Measurements from ENCODE around the gene CFAP100. TPM values are rescaled to one million over a fixed set of nuclear protein-coding genes. Genes with fewer than 3 reads are reported as not detected.
A peak's percentile ranks its signal among the peaks of the same experiment; 100 is the strongest.

The CFAP100 gene
- total and polyA plus RNA-seq, 7 experiments from 2014 or later = not detected

DNA sequence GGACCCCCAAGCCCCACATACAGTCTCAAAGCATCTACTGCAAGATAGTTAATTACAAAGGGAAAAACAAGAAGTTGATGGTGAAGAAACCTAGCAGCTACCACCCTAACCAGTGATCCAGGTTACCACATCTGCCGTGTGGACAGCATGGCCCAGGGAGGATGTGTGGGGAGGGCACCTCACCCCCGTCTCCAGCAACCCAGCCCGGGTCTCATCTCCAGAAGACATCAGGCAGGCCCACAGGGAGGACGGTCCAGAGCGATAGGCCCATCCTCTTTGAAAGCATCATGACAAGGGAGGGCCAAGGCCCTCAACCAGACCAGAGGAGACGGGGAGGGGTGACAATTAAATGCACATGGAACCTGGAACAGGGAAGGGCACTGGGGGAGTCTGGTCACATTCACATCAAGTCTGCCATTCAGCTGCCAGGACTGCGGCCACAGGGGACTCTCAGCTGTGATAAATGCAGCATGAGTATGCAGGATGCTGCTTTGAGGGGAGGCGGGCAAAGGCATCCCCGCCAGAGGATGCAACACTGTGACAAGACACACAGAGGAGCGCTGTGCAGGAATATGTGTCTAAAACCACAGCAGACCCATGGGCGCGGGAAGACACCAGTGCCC lies 62.2 kb downstream of the CFAP100 start:
- ATAC-seq = no peak
- intact Hi-C loops (cut with micrococcal nuclease) = no loop called here

GRCh38 chr3:126459111-126459762 lies 64.5 kb downstream of the CFAP100 start:
- H3K4me3 Mint-ChIP-seq = no peak overlapping the region
- no peak overlapping the region for H3K27ac ChIP-seq (ENCODE audit: low read depth, low read length)
- peaks cover 6 to 23% (median 19%) of the 10 kb centered on the region in 7 donors for H3K4me1 Mint-ChIP-seq
- intact Hi-C loops (cut with micrococcal nuclease) = no loop called here
- H3K27me3 ChIP-seq (ENCODE audit: control insufficient read depth in 2 of 2, insufficient read depth in 2 of 2, low read length in 2 of 2) = no peaks in the 10 kb centered on the region
- no peak overlapping the region for H3K4me3 ChIP-seq (ENCODE audit: low read length)
- DNase-seq (no peak), ATAC-seq (no peak)
- no peaks in the 10 kb centered on the region for H3K9me3 ChIP-seq (ENCODE audit: control insufficient read depth in 2 of 3, low read length in 3 of 3)
- H3K36me3 ChIP-seq (ENCODE audit: control insufficient read depth in 2 of 3, insufficient read depth in 3 of 3, low read length in 3 of 3) = peaks cover 19 to 76% (median 26%) of the 10 kb centered on the region in 3 experiments
- no peak overlapping the region for H3K27ac Mint-ChIP-seq
- ChIA-PET POLR2A (interaction anchor here (0.6 kb wide), 1 partner anchor 16 kb away, joined by 6 read pairs; no protein-coding TSS in a partner anchor), CTCF (no interaction called here)
- no peaks in the 10 kb centered on the region for H3K4me1 ChIP-seq (ENCODE audit: control insufficient read depth in 2 of 2, insufficient read depth in 2 of 2, low read length in 2 of 2)
- no peaks in the 10 kb centered on the region for H3K9me3 Mint-ChIP-seq
- peaks cover 4 to 55% (median 22%) of the 10 kb centered on the region in 5 donors for H3K36me3 Mint-ChIP-seq
- H3K27me3 Mint-ChIP-seq = no peaks in the 10 kb centered on the region

More for the DNA sequence above, 62.2 kb downstream of the CFAP100 start:
- no peaks in the 10 kb centered on the region for H3K27me3 ChIP-seq (ENCODE audit: control insufficient read depth in 2 of 2, insufficient read depth in 2 of 2, low read length in 2 of 2)
- ChIA-PET POLR2A (no interaction called here), CTCF (no interaction called here)
- Mint-ChIP-seq H3K27me3 (no peaks in the 10 kb centered on the region), H3K27ac (peak overlapping the region in 1 of 9 donors; percentile 52), H3K9me3 (no peaks in the 10 kb centered on the region), H3K4me1 (peaks cover 6 to 20% (median 19%) of the 10 kb centered on the region in 7 donors), H3K4me3 (no peak overlapping the region), H3K36me3 (peaks cover 6 to 58% (median 30%) of the 10 kb centered on the region in 5 donors)
- H3K27ac ChIP-seq (ENCODE audit: low read depth, low read length) = no peak overlapping the region
- H3K9me3 ChIP-seq (ENCODE audit: control insufficient read depth in 2 of 3, low read length in 3 of 3) = no peaks in the 10 kb centered on the region
- no peak overlapping the region for H3K4me3 ChIP-seq (ENCODE audit: low read length)
- no peak for DNase-seq
- H3K36me3 ChIP-seq (ENCODE audit: control insufficient read depth in 2 of 3, insufficient read depth in 3 of 3, low read length in 3 of 3) = peaks cover 8 to 81% (median 16%) of the 10 kb centered on the region in 3 experiments
- no peaks in the 10 kb centered on the region for H3K4me1 ChIP-seq (ENCODE audit: control insufficient read depth in 2 of 2, insufficient read depth in 2 of 2, low read length in 2 of 2)

GRCh38 chr3:126459763-126460127 lies 65.0 kb downstream of the CFAP100 start:
- CTCF ChIA-PET = no interaction called here
- POLR2A ChIA-PET = no interaction called here

DNA sequence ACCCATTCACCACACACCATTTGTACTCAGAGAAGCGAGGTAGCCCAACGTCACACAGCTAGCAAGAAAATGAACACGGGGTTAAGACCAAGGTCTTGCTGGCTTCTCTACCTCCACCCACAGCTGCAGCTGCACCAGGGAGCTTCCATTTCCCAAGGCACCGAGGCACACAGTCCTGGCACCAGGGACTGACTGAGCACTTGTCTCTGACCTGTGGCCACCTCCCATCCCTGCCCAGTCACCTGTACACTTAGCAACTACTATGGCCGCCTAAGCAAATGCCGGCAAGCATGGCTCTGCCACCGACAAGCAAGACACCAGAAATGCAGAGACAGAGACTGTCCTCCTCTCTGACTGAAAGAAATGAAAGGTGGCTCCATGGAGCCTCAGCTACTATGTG lies 65.7 kb downstream of the CFAP100 start:
- Mint-ChIP-seq H3K27me3 (no peaks in the 10 kb centered on the region), H3K4me3 (no peak overlapping the region), H3K9me3 (no peaks in the 10 kb centered on the region), H3K27ac (no peak overlapping the region), H3K36me3 (peaks cover 9 to 55% (median 21%) of the 10 kb centered on the region in 5 donors), H3K4me1 (peaks cover 7 to 26% (median 15%) of the 10 kb centered on the region in 7 donors)
- Histone ChIP-seq H3K36me3 (ENCODE audit: control insufficient read depth in 2 of 3, insufficient read depth in 3 of 3, low read length in 3 of 3) (peaks cover 30 to 78% (median 33%) of the 10 kb centered on the region in 3 experiments), H3K4me1 (ENCODE audit: control insufficient read depth in 2 of 2, insufficient read depth in 2 of 2, low read length in 2 of 2) (no peaks in the 10 kb centered on the region), H3K9me3 (ENCODE audit: control insufficient read depth in 2 of 3, low read length in 3 of 3) (no peaks in the 10 kb centered on the region), H3K27me3 (ENCODE audit: control insufficient read depth in 2 of 2, insufficient read depth in 2 of 2, low read length in 2 of 2) (no peaks in the 10 kb centered on the region), H3K4me3 (ENCODE audit: low read length) (no peak overlapping the region), H3K27ac (ENCODE audit: low read depth, low read length) (no peak overlapping the region)
- no peak for DNase-seq
- ATAC-seq = no peak
- CTCF ChIA-PET = no interaction called here
- intact Hi-C loops (cut with micrococcal nuclease) = no loop called here
- POLR2A ChIA-PET = no interaction called here

More at GRCh38 chr3:126459763-126460127, 65.0 kb downstream of the CFAP100 start:
- no peaks in the 10 kb centered on the region for H3K27me3 Mint-ChIP-seq
- Histone ChIP-seq H3K4me3 (ENCODE audit: low read length) (no peak overlapping the region), H3K36me3 (ENCODE audit: control insufficient read depth in 2 of 3, insufficient read depth in 3 of 3, low read length in 3 of 3) (peaks cover 24 to 76% (median 30%) of the 10 kb centered on the region in 3 experiments), H3K4me1 (ENCODE audit: control insufficient read depth in 2 of 2, insufficient read depth in 2 of 2, low read length in 2 of 2) (no peaks in the 10 kb centered on the region), H3K27me3 (ENCODE audit: control insufficient read depth in 2 of 2, insufficient read depth in 2 of 2, low read length in 2 of 2) (no peaks in the 10 kb centered on the region), H3K9me3 (ENCODE audit: control insufficient read depth in 2 of 3, low read length in 3 of 3) (no peaks in the 10 kb centered on the region), H3K27ac (ENCODE audit: low read depth, low read length) (no peak overlapping the region)
- peaks cover 6 to 27% (median 18%) of the 10 kb centered on the region in 7 donors for H3K4me1 Mint-ChIP-seq
- no peak overlapping the region for H3K4me3 Mint-ChIP-seq
- no peaks in the 10 kb centered on the region for H3K9me3 Mint-ChIP-seq
- DNase-seq (no peak), ATAC-seq (no peak)
- no peak overlapping the region for H3K27ac Mint-ChIP-seq
- intact Hi-C loops (cut with micrococcal nuclease) = no loop called here
- H3K36me3 Mint-ChIP-seq = peaks cover 8 to 56% (median 21%) of the 10 kb centered on the region in 5 donors

DNA sequence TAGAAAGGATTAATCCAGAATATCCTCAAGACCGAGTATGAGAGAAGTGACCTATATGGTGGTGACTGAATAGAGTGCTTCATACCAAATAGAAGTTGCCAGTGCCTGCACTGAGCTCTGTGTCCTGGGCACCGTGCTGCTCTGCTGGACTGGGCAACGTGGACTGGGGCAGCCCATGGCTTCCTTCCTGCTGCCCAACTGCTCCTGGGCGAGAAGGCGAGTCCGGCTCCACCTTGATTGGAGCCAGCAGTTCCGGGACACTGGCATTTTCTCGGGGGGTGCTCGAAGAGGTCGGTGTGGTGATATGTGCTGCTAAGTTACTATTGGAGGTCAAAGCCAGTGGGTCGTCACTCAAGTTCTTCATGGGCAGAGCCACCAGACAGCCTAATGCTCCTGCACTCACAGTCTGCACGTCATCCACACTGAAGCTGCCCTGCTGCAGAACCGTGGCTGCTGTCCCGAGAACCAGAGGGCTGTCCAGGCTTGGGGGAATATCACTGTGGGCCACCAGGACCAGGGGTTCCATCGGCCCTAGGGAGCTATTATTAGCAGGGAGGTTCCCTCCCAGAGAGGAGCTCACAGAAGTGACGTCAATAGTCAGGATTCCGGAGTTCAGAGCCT lies 66.9 kb downstream of the CFAP100 start:
- POLR2A ChIA-PET = interaction anchor here (0.7 kb wide), 1 partner anchor 13 kb away, joined by 3 read pairs; no protein-coding TSS in a partner anchor
- H3K27me3 Mint-ChIP-seq = no peaks in the 10 kb centered on the region
- intact Hi-C loops (cut with micrococcal nuclease) = no loop called here

DNA sequence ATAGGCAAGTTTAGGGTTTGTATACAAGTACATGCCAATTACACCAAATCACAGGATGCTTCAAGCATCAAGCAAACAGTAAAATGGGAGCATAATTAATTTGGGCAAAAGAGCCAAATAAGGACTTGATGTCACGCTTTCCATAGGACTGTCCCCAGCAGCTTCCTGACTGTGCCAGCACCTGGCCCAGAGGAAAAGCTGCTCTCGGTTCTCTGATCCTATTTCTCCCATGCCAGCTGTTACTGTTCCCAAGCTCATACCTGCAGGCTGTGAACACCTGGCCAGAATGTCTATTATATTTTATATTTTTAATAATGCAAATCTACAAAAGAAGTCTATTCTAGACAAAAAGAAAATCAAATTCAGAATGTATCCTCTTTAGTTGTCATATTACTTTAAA lies 68.8 kb downstream of the CFAP100 start:
- POLR2A ChIA-PET = no interaction called here
- CTCF ChIA-PET = no interaction called here

More for the DNA sequence above, 66.9 kb downstream of the CFAP100 start:
- no peak overlapping the region for H3K4me3 Mint-ChIP-seq
- peaks cover 17 to 61% (median 27%) of the 10 kb centered on the region in 5 donors for H3K36me3 Mint-ChIP-seq
- Histone ChIP-seq H3K27ac (ENCODE audit: low read depth, low read length) (no peak overlapping the region), H3K4me3 (ENCODE audit: low read length) (no peak overlapping the region), H3K36me3 (ENCODE audit: control insufficient read depth in 2 of 3, insufficient read depth in 3 of 3, low read length in 3 of 3) (peaks cover 33 to 79% (median 41%) of the 10 kb centered on the region in 3 experiments), H3K4me1 (ENCODE audit: control insufficient read depth in 2 of 2, insufficient read depth in 2 of 2, low read length in 2 of 2) (no peaks in the 10 kb centered on the region), H3K27me3 (ENCODE audit: control insufficient read depth in 2 of 2, insufficient read depth in 2 of 2, low read length in 2 of 2) (no peaks in the 10 kb centered on the region), H3K9me3 (ENCODE audit: control insufficient read depth in 2 of 3, low read length in 3 of 3) (no peaks in the 10 kb centered on the region)
- H3K27ac Mint-ChIP-seq = no peak overlapping the region
- CTCF ChIA-PET = no interaction called here
- DNase-seq (no peak), ATAC-seq (no peak)
- no peaks in the 10 kb centered on the region for H3K9me3 Mint-ChIP-seq
- H3K4me1 Mint-ChIP-seq = peaks cover 8 to 33% (median 21%) of the 10 kb centered on the region in 7 donors

More for the DNA sequence above, 68.8 kb downstream of the CFAP100 start:
- peaks cover 12 to 45% (median 26%) of the 10 kb centered on the region in 7 donors for H3K4me1 Mint-ChIP-seq
- Histone ChIP-seq H3K4me1 (ENCODE audit: control insufficient read depth in 2 of 2, insufficient read depth in 2 of 2, low read length in 2 of 2) (no peaks in the 10 kb centered on the region), H3K27ac (ENCODE audit: low read depth, low read length) (no peak overlapping the region), H3K27me3 (ENCODE audit: control insufficient read depth in 2 of 2, insufficient read depth in 2 of 2, low read length in 2 of 2) (no peaks in the 10 kb centered on the region), H3K36me3 (ENCODE audit: control insufficient read depth in 2 of 3, insufficient read depth in 3 of 3, low read length in 3 of 3) (peaks cover 35 to 85% (median 48%) of the 10 kb centered on the region in 3 experiments), H3K4me3 (ENCODE audit: low read length) (no peak overlapping the region), H3K9me3 (ENCODE audit: control insufficient read depth in 2 of 3, low read length in 3 of 3) (no peaks in the 10 kb centered on the region)
- no peaks in the 10 kb centered on the region for H3K9me3 Mint-ChIP-seq
- H3K27ac Mint-ChIP-seq = no peak overlapping the region
- no peak for ATAC-seq
- intact Hi-C loops (cut with micrococcal nuclease) = no loop called here
- no peak for DNase-seq
- H3K27me3 Mint-ChIP-seq = no peaks in the 10 kb centered on the region
- peaks cover 19 to 61% (median 32%) of the 10 kb centered on the region in 5 donors for H3K36me3 Mint-ChIP-seq
- no peak overlapping the region for H3K4me3 Mint-ChIP-seq

All from naive thymus-derived CD4-positive, alpha-beta T cell (primary cell).